IPS DF 4.7 (cell line): Measurements from ENCODE around the gene NT5DC2.
A peak's percentile ranks its signal among the peaks of the same experiment; 100 is the strongest.

Experiments
- DNase-seq: peaks from one replicate; pipeline ENCODE4 v3.0.0-alpha.2; 2013; ENCODE audit warnings: low spot score; ENCODE audit errors: extremely low read depth

The NT5DC2 gene

GRCh38 chr3:52490035-52490938 lies 43.4 kb downstream of the NT5DC2 start:
- no peak for DNase-seq

DNA sequence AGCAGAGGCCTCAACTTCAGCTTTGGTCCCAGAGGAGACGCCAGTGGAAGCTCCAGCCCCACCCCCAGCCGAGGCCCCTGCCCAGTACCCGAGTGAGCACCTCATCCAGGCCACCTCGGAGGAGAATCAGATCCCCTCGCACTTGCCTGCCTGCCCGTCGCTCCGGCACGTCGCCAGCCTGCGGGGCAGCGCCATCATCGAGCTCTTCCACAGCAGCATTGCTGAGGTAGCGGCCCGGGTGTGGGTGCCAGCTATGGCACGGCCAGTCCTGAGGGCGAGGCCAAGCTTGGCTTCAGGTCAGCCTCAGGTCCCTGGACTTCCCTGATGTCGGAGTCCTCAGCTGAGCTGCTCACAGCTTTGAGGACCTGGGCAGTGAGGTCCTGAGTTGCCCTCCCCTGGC lies 44.2 kb downstream of the NT5DC2 start:
- DNase-seq = no peak

- DNase-seq = no peak
These were observed 44.9 kb downstream of the NT5DC2 start for GRCh38 chr3:52488746-52489145.

DNA sequence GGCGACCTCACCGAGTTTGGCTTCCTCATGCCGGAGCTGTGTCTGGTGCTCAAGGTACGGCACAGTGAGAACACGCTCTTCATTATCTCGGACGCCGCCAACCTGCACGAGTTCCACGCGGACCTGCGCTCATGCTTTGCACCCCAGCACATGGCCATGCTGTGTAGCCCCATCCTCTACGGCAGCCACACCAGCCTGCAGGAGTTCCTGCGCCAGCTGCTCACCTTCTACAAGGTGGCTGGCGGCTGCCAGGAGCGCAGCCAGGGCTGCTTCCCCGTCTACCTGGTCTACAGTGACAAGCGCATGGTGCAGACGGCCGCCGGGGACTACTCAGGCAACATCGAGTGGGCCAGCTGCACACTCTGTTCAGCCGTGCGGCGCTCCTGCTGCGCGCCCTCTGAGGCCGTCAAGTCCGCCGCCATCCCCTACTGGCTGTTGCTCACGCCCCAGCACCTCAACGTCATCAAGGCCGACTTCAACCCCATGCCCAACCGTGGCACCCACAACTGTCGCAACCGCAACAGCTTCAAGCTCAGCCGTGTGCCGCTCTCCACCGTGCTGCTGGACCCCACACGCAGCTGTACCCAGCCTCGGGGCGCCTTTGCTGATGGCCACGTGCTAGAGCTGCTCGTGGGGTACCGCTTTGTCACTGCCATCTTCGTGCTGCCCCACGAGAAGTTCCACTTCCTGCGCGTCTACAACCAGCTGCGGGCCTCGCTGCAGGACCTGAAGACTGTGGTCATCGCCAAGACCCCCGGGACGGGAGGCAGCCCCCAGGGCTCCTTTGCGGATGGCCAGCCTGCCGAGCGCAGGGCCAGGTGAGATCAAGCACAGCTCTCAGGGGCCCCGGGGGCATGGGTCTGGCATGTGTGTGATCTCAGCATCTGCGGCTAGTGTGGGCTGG lies 45.6 kb downstream of the NT5DC2 start:
- DNase-seq = no peak

- DNase-seq = no peak
These were observed 46.4 kb downstream of the NT5DC2 start for GRCh38 chr3:52487050-52487787.

DNA sequence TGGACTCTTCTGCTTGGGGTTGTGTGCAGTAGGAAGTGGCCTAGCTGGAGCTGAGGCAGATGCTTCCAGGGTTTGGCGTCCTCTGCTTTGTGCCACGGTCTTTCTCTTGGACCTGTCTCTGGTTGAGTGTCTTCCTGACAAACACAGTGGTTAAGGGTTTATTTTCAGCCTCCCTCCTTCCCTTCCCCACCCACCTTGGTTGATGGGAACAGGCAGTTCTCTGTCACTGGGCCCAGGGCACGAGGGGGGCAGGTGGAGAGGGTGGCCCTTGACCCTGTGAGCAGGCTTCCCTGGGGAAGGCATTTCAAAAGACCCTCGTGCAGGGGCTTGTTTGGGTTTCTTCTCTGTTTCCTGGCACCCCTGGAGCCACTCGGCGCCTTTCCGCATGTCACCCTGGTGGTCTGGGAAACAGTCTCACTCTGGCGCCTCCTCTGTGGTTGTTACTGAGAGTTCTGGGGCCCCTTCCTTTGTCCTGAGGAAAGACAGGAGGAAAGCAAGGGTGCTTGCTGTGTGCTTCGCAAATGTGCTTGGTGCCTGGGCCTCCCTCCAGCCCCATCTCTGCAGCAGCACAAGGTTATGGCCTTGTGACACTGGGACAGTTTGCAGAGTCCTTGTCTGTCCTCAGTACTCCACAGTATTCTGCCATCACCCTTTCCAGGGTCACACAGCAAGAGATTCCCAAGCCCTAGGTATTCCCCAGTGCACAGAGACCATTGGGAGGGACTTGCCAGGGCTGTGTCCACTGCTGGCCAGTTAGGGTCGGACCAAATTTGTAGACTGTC lies 48.8 kb downstream of the NT5DC2 start:
- DNase-seq = no peak

GRCh38 chr3:52483577-52484381 lies 49.9 kb downstream of the NT5DC2 start:
- no peak for DNase-seq

GRCh38 chr3:52483081-52483480 lies 50.6 kb downstream of the NT5DC2 start:
- DNase-seq = no peak

- DNase-seq = peak; percentile 28
These were observed 51.7 kb downstream of the NT5DC2 start for GRCh38 chr3:52481819-52482521.

DNA sequence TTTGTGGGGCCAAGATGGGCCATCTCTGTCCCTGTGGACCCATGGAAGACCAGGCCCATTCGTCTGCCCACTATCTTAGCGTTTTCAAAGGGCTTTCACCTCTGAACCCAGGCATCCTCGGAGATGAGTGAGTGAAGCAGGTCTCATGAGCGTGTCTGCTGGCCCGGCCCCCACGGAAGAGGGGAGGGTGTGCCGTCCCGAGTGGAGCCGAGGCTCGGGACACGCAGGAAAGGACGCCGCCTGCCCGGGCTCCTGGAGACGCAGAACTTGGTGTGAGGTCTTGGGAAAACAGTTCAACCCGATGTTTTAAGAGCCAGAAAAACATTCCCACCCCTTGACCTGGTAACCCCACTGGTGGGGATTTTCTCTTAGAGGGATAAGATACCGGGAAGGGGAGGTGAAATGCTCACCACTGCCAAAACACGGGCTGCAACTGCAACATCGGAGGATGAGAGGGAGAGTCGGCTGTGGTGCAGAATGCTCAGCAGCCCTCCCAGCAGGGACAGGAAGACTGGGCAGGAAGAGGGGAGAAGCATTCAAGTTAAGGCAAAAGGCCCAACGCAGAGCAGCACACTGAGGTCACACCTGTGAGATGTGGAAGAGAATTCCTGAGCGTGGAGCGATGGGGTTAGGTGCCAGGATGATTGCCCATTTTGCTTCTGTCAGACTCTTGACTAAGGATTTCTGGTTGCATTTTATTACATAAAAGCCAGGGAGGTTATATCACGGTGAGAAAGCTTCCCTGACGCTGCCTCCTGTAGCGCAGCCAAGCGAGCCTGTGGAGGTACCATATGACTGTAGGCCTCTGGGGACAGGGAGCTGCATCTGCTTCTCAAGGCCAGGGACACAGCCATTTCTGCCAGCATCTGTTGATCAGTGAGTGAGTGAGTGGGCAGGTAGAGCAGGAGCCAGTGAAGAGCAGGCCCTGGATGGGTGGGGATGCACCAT lies 52.6 kb downstream of the NT5DC2 start:
- no peak for DNase-seq

GRCh38 chr3:52479877-52480575 lies 53.6 kb downstream of the NT5DC2 start:
- DNase-seq = no peak

DNA sequence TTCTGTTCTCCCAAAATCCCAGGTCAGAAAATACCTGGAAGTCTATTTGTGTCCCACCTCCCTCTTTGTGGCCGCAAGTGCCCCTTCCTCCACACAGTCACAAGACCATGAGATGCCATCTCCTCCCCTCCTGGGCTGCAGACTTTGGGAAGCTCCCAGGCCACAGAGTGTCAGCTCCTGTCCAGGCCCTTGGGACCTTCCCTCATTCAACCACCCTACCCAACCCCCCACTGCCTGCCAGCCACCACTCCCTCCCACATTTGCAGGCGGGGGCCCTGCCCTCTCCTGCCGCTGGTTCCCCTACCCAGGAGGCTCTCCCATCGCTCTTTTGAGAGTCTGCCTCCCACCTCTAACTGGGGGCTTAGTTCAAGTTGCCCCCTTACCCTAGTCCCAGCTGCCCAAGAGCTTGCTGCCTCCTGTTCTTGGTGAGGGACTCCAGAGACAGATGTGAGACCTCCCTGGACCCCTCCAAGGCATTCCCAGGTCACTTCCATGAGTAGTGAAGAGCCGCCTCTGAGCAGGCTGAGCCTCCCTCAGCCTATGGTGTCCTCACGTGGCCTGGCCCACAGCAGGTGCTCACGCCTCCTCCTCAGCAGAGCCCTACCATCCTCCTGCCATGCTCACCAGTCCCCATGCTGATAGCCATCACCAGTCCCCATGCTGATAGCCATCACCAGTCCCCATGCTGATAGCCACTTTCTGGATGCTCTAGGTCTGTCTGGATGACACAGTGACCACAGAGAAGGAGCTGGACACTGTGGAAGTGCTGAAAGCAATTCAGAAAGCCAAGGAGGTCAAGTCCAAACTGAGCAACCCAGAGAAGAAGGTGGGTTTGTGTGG lies 54.4 kb downstream of the NT5DC2 start:
- DNase-seq = no peak

GRCh38 chr3:52477796-52478095 lies 55.9 kb downstream of the NT5DC2 start:
- DNase-seq = no peak

DNA sequence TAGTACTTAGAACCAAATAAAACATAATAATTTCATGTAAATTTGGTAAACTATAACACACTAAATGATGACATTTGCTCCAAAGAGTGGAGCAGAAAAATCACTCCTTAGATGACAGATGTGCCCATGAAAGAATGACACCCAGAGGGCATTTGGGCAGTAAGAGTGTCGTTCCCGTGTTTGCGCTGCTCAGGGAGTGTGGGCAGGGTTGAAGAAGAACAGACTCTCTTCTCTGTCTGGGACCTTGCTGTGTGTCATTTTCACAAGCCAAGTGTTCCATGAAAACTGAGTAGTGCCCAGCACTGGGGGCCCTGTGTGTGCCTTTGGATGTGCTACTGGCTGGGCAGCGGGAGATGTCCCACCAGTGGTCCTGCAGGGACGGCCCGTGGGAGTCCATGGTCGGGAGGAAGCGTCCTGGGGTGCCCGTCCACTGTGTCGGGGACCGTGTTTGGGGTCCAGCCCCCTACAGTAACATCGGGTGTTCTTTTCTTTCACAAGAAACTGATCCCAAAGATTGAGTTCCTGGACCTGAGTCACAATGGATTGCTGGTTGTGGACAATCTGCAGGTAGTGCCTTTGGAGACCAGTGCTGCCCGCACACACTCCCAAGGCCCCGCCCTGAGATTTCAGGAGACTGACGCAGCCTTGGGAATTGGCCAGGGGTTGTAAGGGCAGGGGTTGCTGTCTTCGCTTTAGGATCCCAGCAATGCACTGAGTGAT lies 56.4 kb downstream of the NT5DC2 start:
- no peak for DNase-seq
